Hepatocyte (in vitro differentiated cells): ENCODE results near the gene GRIK4.

Experiments used
- CTCF ChIP-seq: fragments of 200-600 bp; sonication (generic); IDR thresholded peaks from 2 replicates; pipeline ENCODE4 v1.5.1; 2016; ENCODE audit warnings: antibody characterized with exemption, mild to moderate bottlenecking; ENCODE audit not compliant: poor library complexity
- EZH2 ChIP-seq: fragments of 200-600 bp; sonication (generic); IDR thresholded peaks from 2 replicates; pipeline ENCODE4 v1.6.1; 2016; ENCODE audit warnings: antibody characterized with exemption, mild to moderate bottlenecking, borderline replicate concordance

- TF ChIP-seq CTCF (no peak), EZH2 (no peak)
Observed at GRCh38 chr11:121018746-121019145, 507.2 kb downstream of the GRIK4 start.
